WTC11 (cell line): ENCODE results near the gene COBL.

Source experiments
- CREB1 ChIP-seq: sonication (generic); formaldehyde crosslinking; IDR thresholded peaks from 2 replicates; pipeline ENCODE4 v1.8.0; 2023; ENCODE audit warnings: mild to moderate bottlenecking, missing genetic modification reagents
- IRF2 ChIP-seq: sonication (generic); formaldehyde crosslinking; IDR thresholded peaks from 2 replicates; pipeline ENCODE4 v1.8.0; 2022; ENCODE audit warnings: low read depth, missing genetic modification reagents, borderline replicate concordance
- SP1 ChIP-seq: sonication (generic); formaldehyde crosslinking; conservative IDR thresholded peaks from 2 replicates; pipeline ENCODE4 v1.8.1; 2022; ENCODE audit warnings: missing genetic modification reagents

DNA sequence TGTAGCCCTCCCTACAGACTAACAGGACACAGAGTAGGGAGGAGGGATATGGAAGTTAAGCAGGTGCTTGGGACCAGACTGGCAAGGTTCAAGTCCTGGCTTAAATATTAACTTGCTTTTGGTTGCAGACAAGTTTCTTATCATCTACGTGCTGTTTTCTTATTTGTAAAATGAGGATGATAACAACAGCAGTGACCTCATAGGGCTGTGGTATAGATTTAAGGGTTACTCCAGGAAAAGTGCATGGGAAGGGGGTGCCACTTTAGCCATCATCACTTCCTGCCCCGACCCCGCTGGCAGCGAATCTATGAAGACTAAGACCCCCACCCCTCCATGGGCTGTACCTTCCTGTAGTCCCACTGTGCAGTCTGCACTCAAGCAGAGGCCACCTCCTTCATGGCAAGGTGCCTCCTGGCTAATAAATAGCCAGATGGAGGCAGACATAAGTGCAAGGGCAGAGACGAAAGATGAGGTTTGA is 250.2 kb downstream of the COBL start:
- TF ChIP-seq IRF2 (CRISPR knock-in tag) (no peak), CREB1 (no peak), SP1 (CRISPR knock-in tag) (no peak)
